PC-3 (cell line): Measurements from ENCODE around the gene CAB39L. TPM values are rescaled to one million over a fixed set of nuclear protein-coding genes. Genes with fewer than 3 reads are reported as not detected.

Experiments
- ATAC-seq: fragments of 200-7000 bp; cut with Tn5 transposase; 2 replicates; pipeline ENCODE4 v1.9.1; 2020; ENCODE audit warnings: mild to moderate bottlenecking, moderate library complexity
- BruUV-seq: library from RNA; stranded (reverse); fragments of 400-500 nt; replicated peaks from 2 replicates; lab custom pipeline; 2021; lab: Mats Ljungman, UMichigan
- CTCF ChIA-PET: fragments of 300-600 bp; sonication (Branson Sonifier 250); formaldehyde crosslinking; loops from one replicate; lab custom pipeline; 2022; ENCODE audit warnings: antibody characterized with exemption; lab: Charles Lee
- POLR2A ChIA-PET: fragments of 300-600 bp; sonication (Branson Sonifier 250); formaldehyde crosslinking; loops from one replicate; lab custom pipeline; 2022; ENCODE audit warnings: antibody characterized with exemption; ENCODE audit not compliant: unreplicated experiment; lab: Charles Lee
- DNase-seq: peaks from one replicate; pipeline ENCODE4 v3.0.0-alpha.2; 2015
- H2AFZ ChIP-seq: fragments of 300-600 bp; sonication (generic); 2 replicates; pipeline ENCODE4 v1.6.0; 2016; ENCODE audit warnings: antibody characterized with exemption, low read length
- H3F3A ChIP-seq: fragments of 300-600 bp; sonication (generic); one replicate; pipeline ENCODE4 v1.6.0; 2017; ENCODE audit warnings: antibody characterized with exemption, low read length, control low read depth, mild to moderate bottlenecking; ENCODE audit not compliant: unreplicated experiment
- H3K27ac ChIP-seq: fragments of 300-600 bp; sonication (generic); 2 replicates; pipeline ENCODE4 v1.5.1; 2016; ENCODE audit warnings: mild to moderate bottlenecking, low read length
- H3K27me3 ChIP-seq: fragments of 300-600 bp; sonication (generic); 2 replicates; pipeline ENCODE4 v1.6.1; 2016; ENCODE audit warnings: low read length, mixed read lengths
- H3K36me3 ChIP-seq: fragments of 300-600 bp; sonication (generic); 2 replicates; pipeline ENCODE4 v1.6.1; 2016; ENCODE audit warnings: low read depth, mixed run types, low read length, mixed read lengths
- H3K4me1 ChIP-seq: fragments of 300-600 bp; sonication (generic); 2 replicates; pipeline ENCODE4 v1.5.1; 2016; ENCODE audit warnings: low read length; ENCODE audit not compliant: insufficient read depth
- H3K4me2 ChIP-seq: fragments of 300-600 bp; sonication (generic); 2 replicates; pipeline ENCODE4 v1.6.0; 2016; ENCODE audit warnings: low read length
- H3K4me3 ChIP-seq: fragments of 300-600 bp; sonication (generic); 2 replicates; pipeline ENCODE4 v1.5.1; 2016; ENCODE audit warnings: mild to moderate bottlenecking, low read length, mixed read lengths
- H3K79me2 ChIP-seq: fragments of 300-600 bp; sonication (generic); 2 replicates; pipeline ENCODE4 v1.6.1; 2017; ENCODE audit warnings: low read length, mixed read lengths
- H3K9ac ChIP-seq: fragments of 300-600 bp; sonication (generic); 2 replicates; pipeline ENCODE4 v1.6.0; 2016; ENCODE audit warnings: mild to moderate bottlenecking, low read length
- H3K9me2 ChIP-seq: fragments of 300-600 bp; sonication (generic); replicated peaks from 2 replicates; pipeline ENCODE4 v1.6.1; 2016; ENCODE audit warnings: mixed run types, low read length, mixed read lengths
- H3K9me3 ChIP-seq: fragments of 300-600 bp; sonication (generic); 2 replicates; pipeline ENCODE4 v1.6.1; 2016; ENCODE audit warnings: low read length, mixed read lengths
- H4K20me1 ChIP-seq: fragments of 300-600 bp; sonication (generic); 2 replicates; pipeline ENCODE4 v1.6.1; 2016; ENCODE audit warnings: low read length, mixed read lengths
- EZH2 ChIP-seq: fragments of 300-600 bp; sonication (generic); IDR thresholded peaks from one replicate; pipeline ENCODE4 v1.6.1; 2017; ENCODE audit warnings: antibody characterized with exemption, mild to moderate bottlenecking, low read length; ENCODE audit not compliant: unreplicated experiment
- EZH2phosphoT487 ChIP-seq: fragments of 300-600 bp; sonication (generic); IDR thresholded peaks from 2 replicates; pipeline ENCODE4 v1.6.1; 2018; ENCODE audit warnings: mild to moderate bottlenecking, antibody characterized with exemption, low read length, borderline replicate concordance
- intact Hi-C: fragments of 100-400 bp; cut with micrococcal nuclease; formaldehyde crosslinking; loops from 2 replicates; pipeline ENCODE4 v1.9.0; 2023
- total RNA-seq: library from RNA; depleted of rRNA; stranded (reverse); fragments of >200 nt; gene quantifications from 2 replicates; pipeline ENCODE4 v1.2.3, GENCODE V29; 2014
- TF ChIP-seq, protein P1 (sequence below): fragments of 300-600 bp; sonication (generic); conservative IDR thresholded peaks from 2 replicates; pipeline ENCODE4 v1.5.1; 2017; ENCODE audit warnings: antibody characterized with exemption, low read depth, mild to moderate bottlenecking, low read length

Gene CAB39L
- total RNA-seq, 1 experiment from 2014 or later, result 1.8 TPM

DNA sequence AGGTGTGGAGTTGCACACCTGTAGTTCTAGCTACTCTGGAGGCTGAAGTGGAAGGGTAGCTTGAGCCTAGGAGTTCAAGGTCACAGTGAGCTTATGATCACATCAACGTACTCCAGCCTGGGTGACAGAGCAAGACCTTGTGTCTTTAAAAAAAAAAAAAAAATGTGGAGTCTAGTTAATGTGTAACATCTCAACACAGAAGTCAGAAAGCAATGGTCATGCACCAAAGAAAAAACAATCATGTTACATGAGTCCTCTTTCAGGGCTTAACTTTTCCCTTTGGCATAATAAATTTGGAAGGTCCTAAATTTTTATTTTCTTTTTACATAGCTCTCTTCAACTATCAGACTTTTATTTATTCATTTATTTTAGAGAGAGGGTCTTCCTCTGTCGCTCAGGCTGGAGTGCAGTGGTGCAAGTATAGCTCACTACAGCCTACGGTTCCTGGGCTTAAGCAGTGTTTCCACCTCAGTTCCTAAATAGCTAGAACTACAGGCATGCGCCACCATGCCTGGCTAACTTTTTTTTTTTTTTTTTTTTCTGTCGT lies 22.5 kb upstream of the CAB39L start:
- Histone ChIP-seq H3K9ac (no peak overlapping the region), H3K27ac (no peak overlapping the region), H2AFZ (no peak overlapping the region), H3K4me2 (no peak overlapping the region), H4K20me1 (no peaks in the 10 kb centered on the region), H3K4me1 (no peaks in the 10 kb centered on the region), H3K9me3 (peaks cover 4% of the 10 kb centered on the region; the same call in 1 of the 2 replicates), H3F3A (no peaks in the 10 kb centered on the region), H3K36me3 (peaks cover 24% of the 10 kb centered on the region), H3K79me2 (no peaks in the 10 kb centered on the region), H3K27me3 (no peaks in the 10 kb centered on the region), H3K9me2 (no peaks in the 10 kb centered on the region), H3K4me3 (no peak overlapping the region)
- DNase-seq (no peak), ATAC-seq (no peak)
- ChIA-PET POLR2A (no interaction called here), CTCF (no interaction called here)
- no TSS peak for BruUV-seq
- intact Hi-C loops, result no loop called here
- TF ChIP-seq EZH2 (no peak), EZH2phosphoT487 (no peak)
- TF ChIP-seq, protein P1, sequence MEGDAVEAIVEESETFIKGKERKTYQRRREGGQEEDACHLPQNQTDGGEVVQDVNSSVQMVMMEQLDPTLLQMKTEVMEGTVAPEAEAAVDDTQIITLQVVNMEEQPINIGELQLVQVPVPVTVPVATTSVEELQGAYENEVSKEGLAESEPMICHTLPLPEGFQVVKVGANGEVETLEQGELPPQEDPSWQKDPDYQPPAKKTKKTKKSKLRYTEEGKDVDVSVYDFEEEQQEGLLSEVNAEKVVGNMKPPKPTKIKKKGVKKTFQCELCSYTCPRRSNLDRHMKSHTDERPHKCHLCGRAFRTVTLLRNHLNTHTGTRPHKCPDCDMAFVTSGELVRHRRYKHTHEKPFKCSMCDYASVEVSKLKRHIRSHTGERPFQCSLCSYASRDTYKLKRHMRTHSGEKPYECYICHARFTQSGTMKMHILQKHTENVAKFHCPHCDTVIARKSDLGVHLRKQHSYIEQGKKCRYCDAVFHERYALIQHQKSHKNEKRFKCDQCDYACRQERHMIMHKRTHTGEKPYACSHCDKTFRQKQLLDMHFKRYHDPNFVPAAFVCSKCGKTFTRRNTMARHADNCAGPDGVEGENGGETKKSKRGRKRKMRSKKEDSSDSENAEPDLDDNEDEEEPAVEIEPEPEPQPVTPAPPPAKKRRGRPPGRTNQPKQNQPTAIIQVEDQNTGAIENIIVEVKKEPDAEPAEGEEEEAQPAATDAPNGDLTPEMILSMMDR, result no peak

DNA sequence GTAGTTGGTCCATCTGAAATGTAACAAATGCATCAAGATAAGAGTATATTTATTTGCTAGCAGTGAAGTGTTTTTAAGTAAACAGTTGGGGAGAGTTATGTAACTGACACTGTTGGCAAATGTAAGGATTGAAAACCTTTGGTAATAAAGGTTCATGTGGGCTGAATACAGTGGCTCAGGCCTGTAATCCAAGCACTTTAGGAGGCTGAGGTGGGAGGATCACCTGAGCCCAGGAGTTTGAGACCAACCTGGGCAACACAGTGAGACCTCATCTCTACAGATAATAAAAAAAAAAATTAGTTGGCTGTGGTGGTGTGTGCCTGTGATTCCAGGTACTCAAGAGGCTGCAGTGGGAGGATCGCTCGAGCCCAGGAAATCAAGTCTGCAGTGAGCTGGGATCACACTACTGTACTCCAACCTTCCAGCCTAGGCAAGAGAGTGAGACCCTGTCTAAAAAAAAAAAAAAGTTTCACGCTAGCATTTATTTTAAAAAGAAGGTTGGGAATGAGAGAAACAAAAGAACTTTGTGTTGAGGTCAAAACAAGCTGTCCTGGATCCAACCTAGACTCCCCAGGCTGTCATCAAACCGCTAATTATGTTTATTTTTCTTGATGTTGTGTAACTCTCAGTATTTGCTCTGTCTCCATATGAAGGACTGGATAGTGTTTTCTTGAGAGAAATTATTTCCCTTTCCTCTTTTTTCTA lies 20.9 kb upstream of the CAB39L start:
- ChIA-PET POLR2A (no interaction called here), CTCF (no interaction called here)
- H4K20me1 ChIP-seq, result no peaks in the 10 kb centered on the region
- no TSS peak for BruUV-seq
- TF ChIP-seq EZH2 (no peak), EZH2phosphoT487 (no peak)
- TF ChIP-seq, protein P1, result no peak
- no peak overlapping the region for H2AFZ ChIP-seq
- H3F3A ChIP-seq, result no peaks in the 10 kb centered on the region
- no peaks in the 10 kb centered on the region for H3K4me1 ChIP-seq
- H3K9me3 ChIP-seq, result peaks cover 4% of the 10 kb centered on the region; the same call in 1 of the 2 replicates
- H3K27ac ChIP-seq, result no peak overlapping the region
- intact Hi-C loops, result no loop called here
- no peaks in the 10 kb centered on the region for H3K79me2 ChIP-seq
- H3K4me2 ChIP-seq, result no peak overlapping the region
- ATAC-seq (no peak), DNase-seq (no peak)
- no peaks in the 10 kb centered on the region for H3K9me2 ChIP-seq
- H3K36me3 ChIP-seq, result peaks cover 28% of the 10 kb centered on the region
- H3K27me3 ChIP-seq, result no peaks in the 10 kb centered on the region
- no peak overlapping the region for H3K9ac ChIP-seq
- H3K4me3 ChIP-seq, result no peak overlapping the region

- Histone ChIP-seq H3K27ac (no peak overlapping the region), H3K4me1 (no peaks in the 10 kb centered on the region), H3K9me3 (peaks cover 4% of the 10 kb centered on the region; the same call in 1 of the 2 replicates), H3K27me3 (no peaks in the 10 kb centered on the region), H3K79me2 (no peaks in the 10 kb centered on the region), H3K4me2 (no peak overlapping the region), H2AFZ (no peak overlapping the region), H4K20me1 (no peaks in the 10 kb centered on the region), H3K9me2 (no peaks in the 10 kb centered on the region), H3K36me3 (peaks cover 28% of the 10 kb centered on the region), H3F3A (no peaks in the 10 kb centered on the region), H3K9ac (no peak overlapping the region), H3K4me3 (no peak overlapping the region)
- ATAC-seq (no peak), DNase-seq (no peak)
- no TSS peak for BruUV-seq
- intact Hi-C loops, result no loop called here
- CTCF ChIA-PET, result no interaction called here
- POLR2A ChIA-PET, result no interaction called here
- TF ChIP-seq, protein P1, result no peak
- TF ChIP-seq EZH2, result no peak
These were observed 20.2 kb upstream of the CAB39L start for GRCh38 chr13:49464085-49464484.
